Activated T-cell treated with anti-CD3 and anti-CD28 coated beads for 1 hour (primary cell): ENCODE results near the gene ABLIM1.

Source experiments
- DNase-seq: peaks from one replicate; pipeline ENCODE4 v3.0.0-alpha.2; 2020; ENCODE audit warnings: low read depth

The ABLIM1 gene

GRCh38 chr10:114647545-114648138 lies 10.4 kb downstream of the ABLIM1 start:
- no peak for DNase-seq

DNA sequence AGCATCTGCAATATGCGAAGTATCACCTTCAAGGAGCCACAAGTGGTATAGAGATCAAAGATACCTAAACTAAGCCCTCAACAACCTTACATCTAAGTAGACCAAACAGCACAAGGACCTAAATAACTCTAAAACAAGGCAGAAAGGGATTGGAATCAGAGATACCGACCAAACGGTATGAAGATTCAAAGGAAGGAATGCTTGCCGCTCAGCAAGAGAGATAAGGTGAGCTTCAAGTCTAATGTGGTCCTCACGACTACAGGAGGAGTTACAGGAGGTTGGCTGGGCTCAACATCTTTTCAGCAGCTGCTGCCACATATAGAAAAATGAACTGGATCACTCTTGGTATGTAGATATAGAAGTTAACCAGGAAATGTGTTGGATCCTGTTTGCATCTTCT lies 11.6 kb downstream of the ABLIM1 start:
- no peak for DNase-seq

GRCh38 chr10:114645706-114646105 lies 12.4 kb downstream of the ABLIM1 start:
- no peak for DNase-seq

DNA sequence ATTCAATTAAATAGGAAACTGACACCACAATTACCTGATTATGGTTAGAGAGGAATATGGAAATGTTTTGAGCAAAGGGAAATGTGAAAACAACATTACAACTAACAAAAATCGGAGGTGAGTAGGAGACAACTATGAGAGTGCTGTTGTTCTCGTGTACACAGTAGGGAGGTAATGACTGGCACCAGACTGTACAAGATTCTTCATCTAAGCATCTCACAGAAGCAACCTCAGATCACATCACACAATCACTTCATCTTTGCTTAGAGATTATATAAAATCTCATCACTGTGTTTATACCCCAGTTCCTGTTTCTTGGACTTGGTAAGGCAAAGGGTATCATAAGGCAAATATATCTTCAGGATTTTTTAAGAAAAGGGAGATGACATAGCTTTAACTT lies 14.9 kb downstream of the ABLIM1 start:
- no peak for DNase-seq

- no peak for DNase-seq
Measured at GRCh38 chr10:114642729-114643128, 15.3 kb downstream of the ABLIM1 start.

GRCh38 chr10:114638821-114639625 lies 19.1 kb downstream of the ABLIM1 start:
- no peak for DNase-seq

GRCh38 chr10:114635797-114636550 lies 22.1 kb downstream of the ABLIM1 start:
- DNase-seq: no peak

- no peak for DNase-seq
Measured at GRCh38 chr10:114635101-114635500, 23.0 kb downstream of the ABLIM1 start.

DNA sequence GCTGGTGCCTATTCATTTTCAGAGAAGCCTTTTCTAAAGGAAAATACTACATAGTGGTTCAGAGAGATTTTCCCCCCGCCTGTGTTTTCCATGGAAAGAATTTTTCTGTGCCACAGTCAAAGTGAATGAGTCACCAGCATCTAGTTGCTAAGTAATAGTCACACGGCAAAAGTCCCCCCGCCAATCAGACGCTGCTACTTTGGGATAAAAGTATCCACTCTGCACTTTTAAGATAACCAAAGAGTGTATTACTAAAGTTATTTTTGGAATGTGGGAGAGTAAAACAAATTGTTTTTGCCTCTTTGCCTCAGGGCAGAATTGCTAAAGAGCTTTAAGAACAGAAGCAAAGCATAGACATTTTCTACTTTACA lies 23.5 kb downstream of the ABLIM1 start:
- no peak for DNase-seq

DNA sequence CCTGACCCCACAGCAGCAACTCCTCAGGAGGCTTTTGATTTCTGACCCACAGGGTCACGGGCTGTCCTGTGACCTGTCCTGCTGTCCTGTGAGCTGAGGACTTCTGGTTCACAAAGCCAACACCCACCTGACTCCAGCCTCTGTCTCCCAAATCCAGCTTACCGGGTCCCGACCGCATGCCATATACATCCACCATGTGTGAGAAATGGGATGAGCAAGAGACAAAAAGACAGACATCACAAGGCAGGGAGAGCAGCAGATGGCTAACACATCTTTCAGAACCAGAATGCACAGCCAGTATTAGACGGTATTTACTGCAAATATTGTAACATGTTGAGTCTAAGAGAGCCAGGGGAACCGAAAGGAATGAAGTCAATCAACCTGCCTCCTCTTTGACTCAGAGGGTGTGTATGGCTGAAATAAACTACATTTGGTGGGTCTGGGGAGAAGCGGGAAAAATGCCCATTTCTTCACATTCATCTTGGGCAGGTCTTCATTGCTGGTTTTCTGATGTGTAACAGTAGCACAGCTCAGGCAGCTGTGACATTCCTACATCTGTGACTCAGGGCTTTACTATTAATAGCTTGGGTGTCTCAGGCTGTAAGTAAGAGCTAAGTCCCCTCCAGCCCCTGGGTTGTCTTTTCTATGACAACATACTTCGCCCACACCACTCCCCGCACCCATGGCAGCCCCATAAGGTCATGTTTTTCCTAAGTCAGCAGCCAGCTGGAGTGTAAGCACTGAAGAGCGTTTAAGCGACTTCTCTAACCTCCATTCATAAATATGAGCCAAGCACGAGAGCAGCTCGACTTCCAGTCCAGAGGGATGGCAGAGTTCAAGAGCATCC lies 25.0 kb downstream of the ABLIM1 start:
- DNase-seq: no peak

DNA sequence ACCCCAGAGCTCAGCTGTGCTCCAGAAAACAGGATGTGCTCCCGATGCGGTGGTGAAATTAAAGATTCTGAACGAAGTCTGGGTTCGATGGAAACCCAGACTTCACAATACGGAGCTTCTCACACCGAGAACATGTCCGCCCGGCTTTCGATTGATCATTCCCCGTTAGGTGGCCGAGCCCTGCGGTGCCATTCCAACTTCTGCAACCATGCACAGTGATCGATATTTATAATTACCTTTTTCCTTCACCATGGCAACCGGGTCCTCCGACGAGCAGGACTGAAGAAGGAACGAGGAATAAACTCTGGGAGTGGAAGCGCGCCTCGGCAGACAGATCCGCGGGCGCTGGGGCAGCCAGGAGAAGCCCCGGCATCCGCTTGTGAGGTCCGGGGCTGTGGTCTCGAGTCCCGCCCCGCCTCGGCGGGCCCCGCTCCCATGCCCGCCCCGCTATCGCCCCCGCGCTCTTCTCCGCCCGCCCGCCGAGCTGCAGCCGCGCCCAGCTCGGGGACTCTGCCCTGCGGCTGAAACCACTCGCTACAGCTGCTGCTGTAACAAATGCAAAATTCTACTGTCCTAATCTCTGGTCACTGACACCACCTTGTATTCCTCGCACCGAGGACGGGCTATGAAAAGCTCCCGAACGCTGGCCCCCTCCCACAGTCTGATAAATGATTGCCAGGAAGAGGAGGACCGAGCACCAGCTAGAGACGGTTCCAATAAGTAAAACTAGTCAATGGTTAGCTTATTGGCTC lies 26.2 kb downstream of the ABLIM1 start:
- peak; percentile 6 for DNase-seq

- no peak for DNase-seq
Measured at GRCh38 chr10:114631090-114631665, 26.9 kb downstream of the ABLIM1 start.

DNA sequence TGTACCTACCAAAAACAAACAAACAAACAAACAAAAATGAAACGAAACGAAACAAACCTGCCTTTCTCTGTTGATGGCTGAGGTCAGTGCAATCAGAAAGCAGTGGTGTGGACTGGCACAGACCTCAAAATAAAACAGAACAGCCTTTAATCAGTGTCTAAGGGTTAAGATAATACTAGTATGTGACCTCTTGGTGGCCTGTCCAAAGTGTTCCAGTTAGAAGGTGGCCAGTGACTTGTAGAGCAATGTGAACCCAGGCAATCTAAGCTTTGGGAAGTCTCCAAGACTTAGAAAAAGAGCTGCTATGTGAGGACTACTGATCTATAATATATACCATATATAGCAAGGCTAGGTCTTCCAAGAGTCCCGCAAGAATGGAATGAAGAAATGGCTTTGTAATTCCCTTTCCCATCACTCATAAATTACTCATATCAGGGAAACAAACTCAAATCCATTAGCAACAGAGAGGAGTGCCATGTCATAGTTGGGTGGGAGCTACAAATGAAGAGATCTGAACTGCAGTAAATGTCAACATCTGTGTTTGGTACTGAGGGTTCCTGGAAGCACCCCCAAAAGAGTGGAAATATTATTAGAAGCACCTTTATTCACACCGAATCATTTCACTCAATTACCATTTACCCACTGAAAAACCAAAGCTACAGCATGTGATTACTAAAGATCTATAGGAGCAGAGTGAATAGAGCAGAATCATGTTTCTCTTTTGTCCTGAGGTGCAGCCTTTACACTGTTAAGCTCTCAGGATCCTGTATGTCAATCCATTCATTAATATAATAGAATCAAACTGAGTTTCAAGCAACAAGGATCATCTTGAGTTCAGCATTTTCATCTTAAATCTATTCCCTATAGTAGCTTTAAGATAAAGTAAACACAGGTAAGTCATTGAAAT lies 28.0 kb downstream of the ABLIM1 start:
- DNase-seq: no peak

DNA sequence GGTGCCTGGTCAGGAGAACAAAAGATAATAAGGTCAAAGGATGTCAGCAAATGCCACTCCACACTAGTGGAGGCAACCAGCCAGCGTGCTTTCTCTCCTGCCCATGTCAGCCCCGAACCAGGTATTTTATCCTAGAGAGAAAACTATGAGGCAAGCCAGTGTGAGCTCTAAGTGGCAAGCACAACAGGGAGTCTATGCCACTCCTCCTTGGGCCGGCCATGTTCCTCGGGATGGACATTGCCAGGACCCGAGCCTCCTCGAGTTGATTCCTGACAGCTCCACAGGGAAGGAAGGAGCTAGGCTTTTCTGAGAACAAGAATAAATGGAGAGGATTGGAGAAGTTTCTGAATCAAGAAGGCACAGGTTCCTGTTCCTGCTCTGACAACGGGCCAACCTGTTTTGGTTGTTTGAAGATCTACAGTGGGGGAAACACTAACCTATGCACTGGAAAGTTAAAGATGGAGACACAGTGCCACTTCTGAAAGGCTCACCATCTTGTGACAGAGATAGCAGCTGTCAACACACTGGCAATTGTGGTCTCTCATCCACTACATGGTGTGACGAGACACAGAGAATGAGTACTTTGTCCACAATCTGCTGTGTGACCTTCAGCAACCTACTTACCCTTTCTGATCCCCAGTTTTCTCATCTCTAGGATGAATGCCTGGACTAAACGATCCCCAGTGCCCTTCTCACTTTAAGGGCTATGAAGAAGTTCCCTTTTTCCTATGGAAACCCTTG lies 28.8 kb downstream of the ABLIM1 start:
- DNase-seq: no peak

- no peak for DNase-seq
Measured at GRCh38 chr10:114628106-114628505, 30.0 kb downstream of the ABLIM1 start.

DNA sequence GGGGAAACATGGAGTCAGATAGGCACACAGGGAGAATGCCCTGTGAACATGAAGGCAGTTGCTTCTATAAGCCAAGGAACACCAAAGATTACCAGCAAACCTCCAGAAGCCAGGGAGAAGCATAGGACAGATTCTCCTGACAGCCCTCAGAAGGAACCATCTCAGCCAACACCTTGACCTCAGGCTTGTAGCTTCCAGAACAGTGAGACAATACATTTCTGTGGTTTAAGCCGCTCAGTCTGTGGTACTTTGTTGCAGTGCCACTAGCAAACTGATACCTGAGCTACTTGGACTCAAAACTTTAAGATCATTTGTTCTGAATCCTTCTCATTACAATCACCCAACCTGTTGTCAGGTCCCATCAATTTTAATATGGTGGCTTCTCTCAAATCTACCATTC lies 31.2 kb downstream of the ABLIM1 start:
- no peak for DNase-seq

GRCh38 chr10:114624951-114625780 lies 32.9 kb downstream of the ABLIM1 start:
- no peak for DNase-seq

DNA sequence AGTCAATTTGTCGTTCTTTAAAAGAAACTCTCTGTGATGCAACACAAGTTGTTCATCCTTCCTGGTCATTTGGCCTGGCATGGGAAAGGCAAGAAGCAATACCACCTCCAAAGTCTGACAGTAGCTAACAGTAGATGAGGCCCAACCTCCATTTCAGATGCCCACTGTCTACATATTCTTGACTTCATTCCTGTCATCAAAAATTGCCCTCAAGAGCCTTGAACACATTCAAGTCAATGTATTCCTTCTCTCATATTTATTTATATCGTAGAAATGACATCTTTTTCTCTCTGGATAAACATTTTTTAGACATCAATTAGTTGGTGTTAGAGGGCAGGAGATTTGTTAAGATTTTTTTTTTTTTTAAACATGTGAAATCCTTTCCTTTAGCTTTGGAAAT lies 33.7 kb downstream of the ABLIM1 start:
- no peak for DNase-seq
